BJ (cell line): ENCODE results near the gene ANKRD44. TPM values are rescaled to one million over a fixed set of nuclear protein-coding genes. Genes with fewer than 3 reads are reported as not detected.

Experiments used
- CTCF ChIA-PET: fragments of 350-600 bp; formaldehyde crosslinking; extraction: SDS; loops from one replicate; lab custom pipeline; 2021; ENCODE audit warnings: antibody characterized with exemption, inconsistent platforms; lab: Yijun Ruan, JAX
- POLR2A ChIA-PET: fragments of 300-600 bp; sonication (Branson Sonifier 250); formaldehyde crosslinking; extraction: SDS; loops from one replicate; lab custom pipeline; 2021; ENCODE audit warnings: antibody characterized with exemption; lab: Charles Lee
- DNase-seq: peaks from one replicate; pipeline ENCODE4 v3.0.0-alpha.2; 2011; ENCODE audit warnings: low read depth
- H3K27me3 ChIP-seq: 2 replicates; pipeline ENCODE4 v1.6.0; 2011; ENCODE audit warnings: low read length; ENCODE audit not compliant: control insufficient read depth, insufficient read depth
- H3K36me3 ChIP-seq: 2 replicates; pipeline ENCODE4 v1.5.1; 2011; ENCODE audit warnings: low read length; ENCODE audit not compliant: control insufficient read depth, insufficient read depth
- H3K4me3 ChIP-seq: 2 replicates; pipeline ENCODE4 v1.5.1; 2011; ENCODE audit warnings: low read depth, mild to moderate bottlenecking, control low read depth, low read length
- polyA plus RNA-seq: library from polyadenylated mRNA; depleted of rRNA; stranded (reverse); fragments of >200 nt; gene quantifications from 2 replicates; pipeline ENCODE4 v1.2.3, GENCODE V29; 2011
- TF ChIP-seq, protein P1 (sequence below): IDR thresholded peaks from 2 replicates; pipeline ENCODE4 v1.5.1; 2011; ENCODE audit warnings: low read depth, mild to moderate bottlenecking, control low read depth, inconsistent platforms, low read length, moderate library complexity; ENCODE audit not compliant: insufficient read depth

ANKRD44 gene
- polyA plus RNA-seq, 1 experiment, result 12.4 TPM

DNA sequence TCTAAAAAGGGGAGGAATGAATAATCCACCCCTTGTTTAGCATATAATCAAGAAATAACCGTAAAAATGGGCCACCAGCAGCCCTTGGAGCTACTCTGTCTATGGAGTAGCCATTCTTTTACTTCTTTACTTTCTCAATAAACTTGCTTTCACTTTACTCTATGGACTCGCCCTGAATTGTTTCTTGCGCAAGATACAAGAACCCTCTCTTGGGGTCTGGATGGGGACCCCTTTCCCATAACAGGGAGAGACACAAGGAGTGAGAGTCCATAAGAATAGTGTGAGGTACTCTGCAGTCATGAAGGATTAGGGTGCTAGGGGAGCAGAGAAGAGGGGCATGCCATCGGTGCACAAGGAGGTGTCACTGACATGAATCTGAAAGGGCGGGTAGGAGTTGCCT is 224.9 kb downstream of the ANKRD44 start:
- DNase-seq, result no peak
- CTCF ChIA-PET, result no interaction called here
- TF ChIP-seq, protein P1, sequence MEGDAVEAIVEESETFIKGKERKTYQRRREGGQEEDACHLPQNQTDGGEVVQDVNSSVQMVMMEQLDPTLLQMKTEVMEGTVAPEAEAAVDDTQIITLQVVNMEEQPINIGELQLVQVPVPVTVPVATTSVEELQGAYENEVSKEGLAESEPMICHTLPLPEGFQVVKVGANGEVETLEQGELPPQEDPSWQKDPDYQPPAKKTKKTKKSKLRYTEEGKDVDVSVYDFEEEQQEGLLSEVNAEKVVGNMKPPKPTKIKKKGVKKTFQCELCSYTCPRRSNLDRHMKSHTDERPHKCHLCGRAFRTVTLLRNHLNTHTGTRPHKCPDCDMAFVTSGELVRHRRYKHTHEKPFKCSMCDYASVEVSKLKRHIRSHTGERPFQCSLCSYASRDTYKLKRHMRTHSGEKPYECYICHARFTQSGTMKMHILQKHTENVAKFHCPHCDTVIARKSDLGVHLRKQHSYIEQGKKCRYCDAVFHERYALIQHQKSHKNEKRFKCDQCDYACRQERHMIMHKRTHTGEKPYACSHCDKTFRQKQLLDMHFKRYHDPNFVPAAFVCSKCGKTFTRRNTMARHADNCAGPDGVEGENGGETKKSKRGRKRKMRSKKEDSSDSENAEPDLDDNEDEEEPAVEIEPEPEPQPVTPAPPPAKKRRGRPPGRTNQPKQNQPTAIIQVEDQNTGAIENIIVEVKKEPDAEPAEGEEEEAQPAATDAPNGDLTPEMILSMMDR, result no peak
- Histone ChIP-seq H3K36me3 (no peaks in the 10 kb centered on the region), H3K27me3 (no peaks in the 10 kb centered on the region), H3K4me3 (no peak overlapping the region)
- POLR2A ChIA-PET, result no interaction called here

GRCh38 chr2:197081294-197081693 is 229.3 kb downstream of the ANKRD44 start:
- no peak overlapping the region for H3K4me3 ChIP-seq
- no peak for DNase-seq
- no peaks in the 10 kb centered on the region for H3K36me3 ChIP-seq
- CTCF ChIA-PET, result interaction anchor here (0.5 kb wide), 1 partner anchor 643 kb away, joined by 4 read pairs; no protein-coding TSS in a partner anchor
- POLR2A ChIA-PET, result no interaction called here
- no peaks in the 10 kb centered on the region for H3K27me3 ChIP-seq
- TF ChIP-seq, protein P1, result no peak

GRCh38 chr2:197080578-197081216 is 229.9 kb downstream of the ANKRD44 start:
- no peak overlapping the region for H3K4me3 ChIP-seq
- TF ChIP-seq, protein P1, result no peak
- H3K36me3 ChIP-seq, result no peaks in the 10 kb centered on the region
- POLR2A ChIA-PET, result no interaction called here
- CTCF ChIA-PET, result interaction anchor here (0.5 kb wide), 1 partner anchor 643 kb away, joined by 4 read pairs; no protein-coding TSS in a partner anchor
- no peaks in the 10 kb centered on the region for H3K27me3 ChIP-seq
- DNase-seq, result no peak

GRCh38 chr2:197079832-197080555 is 230.6 kb downstream of the ANKRD44 start:
- TF ChIP-seq, protein P1, result no peak
- CTCF ChIA-PET, result no interaction called here
- Histone ChIP-seq H3K4me3 (no peak overlapping the region), H3K27me3 (no peaks in the 10 kb centered on the region), H3K36me3 (no peaks in the 10 kb centered on the region)
- DNase-seq, result no peak
- POLR2A ChIA-PET, result no interaction called here

GRCh38 chr2:197079414-197079813 is 231.2 kb downstream of the ANKRD44 start:
- H3K27me3 ChIP-seq, result no peaks in the 10 kb centered on the region
- POLR2A ChIA-PET, result no interaction called here
- DNase-seq, result no peak
- no peak overlapping the region for H3K4me3 ChIP-seq
- CTCF ChIA-PET, result no interaction called here
- H3K36me3 ChIP-seq, result no peaks in the 10 kb centered on the region
- TF ChIP-seq, protein P1, result no peak
